ENCODE data around the gene DNAJA3.

DNA sequence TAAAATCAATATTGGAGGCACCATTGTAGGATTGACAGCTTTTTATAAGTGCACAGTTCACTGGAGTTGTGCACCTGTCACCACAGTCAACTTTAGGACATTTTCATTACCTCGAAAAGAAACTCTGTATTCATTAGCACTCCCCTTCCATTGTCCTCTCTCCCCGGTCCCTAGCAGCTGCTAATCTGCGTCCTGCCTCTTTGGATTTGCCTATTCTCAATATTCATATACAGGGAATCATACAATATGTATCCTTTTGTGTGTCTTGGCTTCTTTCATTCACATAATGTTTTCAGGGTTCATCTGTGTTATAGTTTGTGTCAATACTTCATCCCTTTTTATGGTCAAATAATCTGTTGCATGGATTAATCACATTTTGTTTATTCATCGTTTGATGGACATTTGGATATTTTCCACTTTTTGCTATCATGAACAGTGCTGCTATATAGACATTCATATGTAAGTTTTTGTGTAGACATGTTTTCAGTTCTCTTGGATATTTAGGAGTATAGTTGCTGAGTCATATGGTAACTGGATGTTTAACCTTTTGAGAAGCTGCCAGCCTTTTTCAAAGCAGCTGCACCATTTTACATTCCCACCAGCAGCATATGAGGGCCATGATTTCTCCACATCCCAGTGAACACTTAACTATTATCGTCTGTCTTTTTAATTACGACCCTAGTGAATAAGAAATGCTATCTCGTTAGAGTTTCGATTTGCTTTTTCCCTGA, 9.8 kb downstream of the DNAJA3 start:
- TF ChIP-seq, protein P1, sequence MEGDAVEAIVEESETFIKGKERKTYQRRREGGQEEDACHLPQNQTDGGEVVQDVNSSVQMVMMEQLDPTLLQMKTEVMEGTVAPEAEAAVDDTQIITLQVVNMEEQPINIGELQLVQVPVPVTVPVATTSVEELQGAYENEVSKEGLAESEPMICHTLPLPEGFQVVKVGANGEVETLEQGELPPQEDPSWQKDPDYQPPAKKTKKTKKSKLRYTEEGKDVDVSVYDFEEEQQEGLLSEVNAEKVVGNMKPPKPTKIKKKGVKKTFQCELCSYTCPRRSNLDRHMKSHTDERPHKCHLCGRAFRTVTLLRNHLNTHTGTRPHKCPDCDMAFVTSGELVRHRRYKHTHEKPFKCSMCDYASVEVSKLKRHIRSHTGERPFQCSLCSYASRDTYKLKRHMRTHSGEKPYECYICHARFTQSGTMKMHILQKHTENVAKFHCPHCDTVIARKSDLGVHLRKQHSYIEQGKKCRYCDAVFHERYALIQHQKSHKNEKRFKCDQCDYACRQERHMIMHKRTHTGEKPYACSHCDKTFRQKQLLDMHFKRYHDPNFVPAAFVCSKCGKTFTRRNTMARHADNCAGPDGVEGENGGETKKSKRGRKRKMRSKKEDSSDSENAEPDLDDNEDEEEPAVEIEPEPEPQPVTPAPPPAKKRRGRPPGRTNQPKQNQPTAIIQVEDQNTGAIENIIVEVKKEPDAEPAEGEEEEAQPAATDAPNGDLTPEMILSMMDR (conservative IDR thresholded peaks at IDR 0.05): no peak
- TF ChIP-seq EZH2 (IDR thresholded peaks at IDR 0.05; ENCODE audit: low read depth): no peak
